Activated gamma-delta T cell treated with anti-CD3 and anti-CD28 coated beads, Interleukin-2, amount 50 U/mL, for 16 hours (primary cell): Measurements from ENCODE around the gene STRA6.

Experiments used
- DNase-seq: peaks from one replicate; pipeline ENCODE4 v3.0.0-alpha.2; 2020; ENCODE audit warnings: low read depth

STRA6 gene

DNA sequence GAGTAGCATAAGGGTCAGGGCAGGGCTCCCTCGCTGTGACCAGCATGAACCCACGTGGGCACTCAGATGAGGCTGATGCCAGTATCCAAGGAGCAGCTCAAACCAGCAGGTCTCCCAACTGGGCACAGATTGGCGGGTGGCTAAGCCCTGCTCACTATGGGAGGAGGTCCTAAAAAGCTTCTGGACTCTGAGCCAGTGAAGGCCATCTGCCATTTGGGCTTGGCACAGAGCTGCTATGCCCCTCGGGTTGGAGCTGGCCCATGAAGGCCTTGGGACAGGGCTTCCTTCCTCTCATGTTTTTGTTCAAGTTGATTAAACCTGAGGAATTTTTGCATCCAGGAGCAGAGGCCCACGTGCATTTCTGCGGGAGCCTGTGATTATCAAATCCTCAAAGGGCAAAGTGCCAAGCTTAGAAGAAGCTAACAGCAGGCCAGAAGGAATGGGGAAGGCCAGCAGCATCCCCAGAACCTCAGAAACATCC is 4.3 kb upstream of the STRA6 start:
- DNase-seq, result no peak

DNA sequence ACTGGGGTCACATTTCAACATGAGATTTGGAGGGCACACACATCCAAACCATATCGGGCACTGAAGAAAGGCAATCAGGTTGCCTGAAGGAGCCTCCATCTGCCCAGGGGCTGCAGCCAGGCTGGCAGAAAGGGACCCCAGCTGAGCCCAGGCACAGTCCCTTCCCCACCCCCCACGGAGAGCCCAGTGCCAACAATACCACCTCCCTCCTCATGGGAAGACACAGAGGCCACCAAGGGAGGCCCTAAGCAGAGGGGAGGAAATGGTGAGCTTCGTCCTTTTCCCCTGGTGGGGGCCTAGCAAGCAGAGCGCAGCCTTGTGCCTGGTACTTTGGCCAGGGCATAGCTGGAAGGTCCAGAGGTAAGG is 3.0 kb upstream of the STRA6 start:
- no peak for DNase-seq

DNA sequence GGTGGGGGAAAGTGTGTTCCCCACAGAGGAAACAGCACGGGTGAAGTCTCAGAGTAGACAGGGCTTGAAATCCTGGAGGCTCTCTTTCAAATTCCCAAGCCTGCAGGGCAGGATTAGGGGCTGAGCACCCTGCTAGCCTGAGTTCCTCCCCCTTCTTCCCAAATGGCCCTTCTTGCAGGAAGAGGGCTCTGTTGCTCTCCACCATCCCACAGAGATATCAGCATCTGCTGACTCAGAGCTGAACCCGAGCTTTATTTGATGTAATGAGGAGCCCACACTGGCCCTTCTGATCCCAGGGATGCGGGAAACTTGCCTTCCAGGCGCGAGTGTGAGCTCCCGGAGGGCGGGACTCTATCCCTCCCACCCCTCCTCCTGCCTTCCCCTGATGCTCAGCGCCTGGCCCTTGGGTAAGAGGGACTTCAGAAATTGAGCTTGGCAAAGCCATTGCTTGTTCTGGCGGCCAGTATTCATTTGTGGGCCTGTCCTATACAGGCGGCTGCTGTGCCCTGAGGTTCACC is 1.4 kb upstream of the STRA6 start:
- no peak for DNase-seq

DNA sequence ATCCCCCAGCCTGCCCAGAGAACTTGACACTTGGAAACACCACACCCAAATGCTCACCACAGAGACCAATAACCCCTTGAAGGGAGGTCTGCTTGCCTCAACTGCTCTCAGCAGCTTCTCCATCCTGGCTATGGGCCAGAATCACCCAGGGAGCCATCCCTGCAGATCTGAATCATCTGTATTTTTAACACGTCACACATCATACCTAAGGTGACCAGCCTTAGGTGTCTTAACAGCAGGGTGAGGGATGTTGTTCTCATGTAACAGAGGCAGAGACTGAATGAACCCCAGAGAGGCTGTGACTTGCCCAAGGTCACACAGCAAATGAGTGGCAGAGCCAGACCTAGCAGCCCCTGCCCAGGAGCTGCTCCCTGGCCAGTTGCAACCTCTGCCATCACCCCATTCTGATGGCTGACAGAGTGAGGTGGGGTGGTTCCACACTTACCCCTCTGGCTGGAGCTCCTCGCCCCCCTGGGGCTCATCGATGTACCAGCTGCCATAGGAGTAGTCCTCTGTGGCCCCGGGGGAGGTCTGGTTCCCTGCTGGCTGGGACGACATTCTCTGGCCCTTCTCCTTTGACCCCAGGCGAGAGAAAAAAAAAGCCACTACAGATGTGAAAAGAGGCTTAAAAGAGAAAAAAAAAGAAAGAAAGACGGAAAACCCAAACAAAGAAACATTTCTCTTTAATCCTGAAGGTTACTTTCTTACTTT is 722 bp downstream of the STRA6 start:
- DNase-seq, result no peak

- DNase-seq, result no peak
These were observed 1.6 kb downstream of the STRA6 start for GRCh38 chr15:74200871-74201419.

- DNase-seq, result no peak
These were observed 2.2 kb downstream of the STRA6 start for GRCh38 chr15:74200412-74200815.

- no peak for DNase-seq
These were observed 3.3 kb downstream of the STRA6 start for GRCh38 chr15:74199297-74199652.

DNA sequence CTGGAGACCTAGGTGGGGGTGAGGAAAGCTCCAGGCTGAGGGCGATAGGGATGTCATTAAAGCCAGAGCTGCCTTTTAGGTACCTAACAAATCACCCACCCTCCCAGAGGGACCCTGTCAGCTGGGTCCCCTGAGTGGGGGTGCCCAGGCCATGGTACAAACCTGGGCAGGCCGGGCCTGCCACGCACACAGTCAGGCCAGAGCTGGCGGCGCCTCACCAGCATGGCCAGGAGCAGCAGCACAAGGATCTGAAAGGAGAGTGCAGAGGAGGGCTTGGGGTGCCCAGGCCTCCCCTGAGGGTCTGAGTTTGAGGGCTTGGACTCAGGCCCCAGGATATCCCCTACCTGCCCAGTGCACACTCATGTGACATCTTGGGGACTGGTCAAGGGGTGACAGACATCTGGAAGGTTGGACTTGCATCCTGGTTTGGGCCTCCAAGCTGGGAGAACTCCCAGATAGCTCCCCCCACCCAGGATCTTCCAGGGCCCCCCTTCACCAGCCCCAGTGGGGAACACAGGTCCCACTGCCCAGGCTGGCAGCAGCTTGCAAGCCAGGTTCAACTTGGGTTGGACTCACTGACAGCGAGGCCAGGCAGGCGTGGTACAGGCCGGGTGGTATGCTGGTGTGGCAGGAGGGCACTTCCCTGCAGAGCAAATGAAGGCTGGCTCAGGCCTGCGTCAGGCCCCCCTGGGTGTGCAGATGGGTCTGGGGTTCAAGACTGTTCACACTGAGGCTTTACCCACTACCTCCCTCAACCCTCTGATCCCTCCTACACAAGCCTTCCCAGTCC is 5.2 kb downstream of the STRA6 start:
- DNase-seq, result no peak

DNA sequence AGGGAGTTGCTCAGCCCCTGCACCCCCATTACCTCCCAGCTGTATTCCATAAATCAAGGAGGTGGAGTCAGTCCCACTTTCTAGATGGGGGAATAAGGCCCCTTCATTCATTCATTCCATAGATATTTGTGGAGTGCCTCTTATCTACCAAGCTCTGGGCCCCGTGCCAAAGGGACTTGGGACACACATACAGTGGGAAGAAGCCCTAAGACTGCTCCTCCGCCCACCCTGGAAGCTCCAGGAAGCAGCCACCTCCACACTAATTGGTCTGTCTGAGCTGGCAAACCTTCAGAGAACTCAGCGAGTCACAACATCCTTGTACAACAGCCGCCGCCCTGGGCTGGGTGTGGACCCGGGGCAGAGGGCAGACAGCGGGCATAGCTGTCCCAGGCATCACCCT is 6.4 kb downstream of the STRA6 start:
- DNase-seq, result no peak

- DNase-seq, result no peak
These were observed 7.7 kb downstream of the STRA6 start for GRCh38 chr15:74194572-74195559.

DNA sequence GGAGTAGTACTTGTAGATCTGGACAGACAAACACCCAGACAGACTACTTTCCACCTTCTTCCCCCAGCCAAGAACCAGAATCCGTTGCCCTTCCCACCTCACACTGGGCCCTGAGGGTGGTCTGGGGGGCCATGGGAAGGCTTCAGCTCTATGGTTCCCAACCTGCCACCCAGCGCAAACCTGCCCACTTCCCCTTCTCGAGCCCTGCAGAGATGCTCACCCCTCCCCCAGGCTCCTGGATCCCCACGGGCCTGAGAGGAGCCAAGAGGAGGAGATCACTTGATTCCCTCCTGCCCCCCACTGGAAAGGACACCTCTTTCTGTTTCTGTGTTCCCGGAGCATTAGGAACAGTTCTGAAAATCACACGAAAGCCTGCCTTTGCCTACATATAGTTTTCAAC is 8.7 kb downstream of the STRA6 start:
- DNase-seq, result no peak

GRCh38 chr15:74193299-74193718 is 9.3 kb downstream of the STRA6 start:
- no peak for DNase-seq

- DNase-seq, result no peak
These were observed 9.8 kb downstream of the STRA6 start for GRCh38 chr15:74192751-74193150.

GRCh38 chr15:74191798-74192197 is 10.8 kb downstream of the STRA6 start:
- DNase-seq, result no peak

GRCh38 chr15:74188216-74188615 is 14.4 kb downstream of the STRA6 start:
- DNase-seq, result no peak

GRCh38 chr15:74185710-74186348 is 16.8 kb downstream of the STRA6 start:
- DNase-seq, result no peak

- DNase-seq, result no peak
These were observed 17.9 kb downstream of the STRA6 start for GRCh38 chr15:74184582-74185091.

DNA sequence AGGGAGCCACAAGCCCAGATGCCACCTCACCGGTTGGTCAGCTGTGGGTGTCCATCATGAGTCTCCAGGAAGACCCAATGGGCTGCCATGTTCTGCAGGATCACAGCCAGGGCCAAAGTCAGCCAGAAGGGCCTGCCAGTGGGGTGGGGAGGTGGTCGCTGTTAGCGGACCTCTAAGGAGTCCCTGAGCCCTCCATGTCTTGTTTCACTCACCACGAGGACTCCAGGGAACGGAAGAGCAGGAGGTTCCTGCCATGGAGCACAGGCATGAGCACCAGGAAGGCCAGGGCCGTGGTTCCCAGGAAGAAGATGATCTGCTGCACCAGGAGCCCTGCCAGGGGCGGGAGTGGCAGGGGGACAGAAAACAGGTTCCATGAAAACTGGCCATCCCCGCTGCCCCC is 20.5 kb downstream of the STRA6 start:
- DNase-seq, result no peak

DNA sequence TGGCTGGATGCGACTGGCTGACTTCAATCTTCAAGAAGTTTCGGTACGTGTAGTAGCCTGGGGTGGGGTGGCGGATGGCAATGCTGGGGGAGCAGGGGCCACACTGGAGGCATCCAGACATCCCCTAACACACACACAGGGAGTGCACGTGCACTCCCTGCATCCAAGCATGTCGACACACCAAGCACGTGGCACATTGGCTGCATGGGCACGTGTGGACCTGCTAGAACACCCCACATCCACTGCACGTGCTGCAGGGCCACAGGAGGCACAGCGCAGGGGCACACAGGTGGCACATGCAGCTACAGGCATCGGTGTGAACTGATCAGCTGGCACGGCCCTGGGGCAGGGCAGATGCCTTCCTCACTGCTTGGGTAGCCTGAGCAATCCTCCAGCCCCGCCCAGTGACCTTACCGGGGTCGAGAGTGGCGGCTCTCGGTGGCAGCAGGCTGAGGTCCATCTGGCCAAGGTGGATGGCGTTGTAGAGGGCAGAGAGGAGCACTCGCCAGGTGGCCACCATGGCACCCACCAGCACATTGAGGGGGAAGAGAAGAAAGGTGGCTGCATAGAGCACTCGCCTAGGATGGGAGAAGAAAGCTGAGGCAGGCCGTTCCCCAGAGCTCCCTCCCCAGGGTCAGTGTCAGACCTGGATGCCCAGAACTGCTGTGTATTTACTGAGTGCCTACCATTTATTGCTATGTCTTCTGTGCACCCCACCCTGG is 21.5 kb downstream of the STRA6 start:
- no peak for DNase-seq
